ENCODE data around the gene TJP2. TPM values are rescaled to one million over a fixed set of nuclear protein-coding genes. Genes with fewer than 3 reads are reported as not detected.
"Not testable (repeated sequence)": the region's sequence is repeated elsewhere in the genome, so short reads cannot be mapped to it uniquely, and the experiment has no call there.

Gene TJP2
- total RNA-seq, 3 donors from 2014 or later: 81.1 to 172 (median 124) TPM

DNA sequence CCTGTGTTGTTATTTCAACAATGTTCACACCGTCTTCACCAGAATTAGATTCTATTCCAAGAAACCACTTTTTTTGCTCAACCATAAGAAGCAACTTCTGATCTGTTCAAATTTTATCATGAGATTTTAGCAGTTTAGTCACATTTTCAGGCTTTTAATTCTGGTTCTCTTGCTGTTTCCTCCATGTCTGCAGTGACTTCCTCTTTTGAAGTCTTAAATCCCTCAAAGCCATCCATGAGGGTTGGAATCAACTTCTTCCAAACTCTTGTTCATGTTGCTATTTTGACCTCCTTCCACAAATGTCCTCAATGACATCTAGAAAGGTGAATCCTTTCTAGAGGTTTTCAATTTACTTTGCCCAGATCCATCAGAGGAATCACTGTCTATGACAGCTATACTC, 125.2 kb downstream of the TJP2 start:
- Histone ChIP-seq H3K36me3 (ENCODE audit: low read depth) (no peaks in the 10 kb centered on the region), H3K4me1 (ENCODE audit: low read depth) (no peaks in the 10 kb centered on the region), H3K4me3 (no peak overlapping the region), H3K9me3 (no peaks in the 10 kb centered on the region)
- DNase-seq (no peak), ATAC-seq (no peak)
- TF ChIP-seq, protein P1, sequence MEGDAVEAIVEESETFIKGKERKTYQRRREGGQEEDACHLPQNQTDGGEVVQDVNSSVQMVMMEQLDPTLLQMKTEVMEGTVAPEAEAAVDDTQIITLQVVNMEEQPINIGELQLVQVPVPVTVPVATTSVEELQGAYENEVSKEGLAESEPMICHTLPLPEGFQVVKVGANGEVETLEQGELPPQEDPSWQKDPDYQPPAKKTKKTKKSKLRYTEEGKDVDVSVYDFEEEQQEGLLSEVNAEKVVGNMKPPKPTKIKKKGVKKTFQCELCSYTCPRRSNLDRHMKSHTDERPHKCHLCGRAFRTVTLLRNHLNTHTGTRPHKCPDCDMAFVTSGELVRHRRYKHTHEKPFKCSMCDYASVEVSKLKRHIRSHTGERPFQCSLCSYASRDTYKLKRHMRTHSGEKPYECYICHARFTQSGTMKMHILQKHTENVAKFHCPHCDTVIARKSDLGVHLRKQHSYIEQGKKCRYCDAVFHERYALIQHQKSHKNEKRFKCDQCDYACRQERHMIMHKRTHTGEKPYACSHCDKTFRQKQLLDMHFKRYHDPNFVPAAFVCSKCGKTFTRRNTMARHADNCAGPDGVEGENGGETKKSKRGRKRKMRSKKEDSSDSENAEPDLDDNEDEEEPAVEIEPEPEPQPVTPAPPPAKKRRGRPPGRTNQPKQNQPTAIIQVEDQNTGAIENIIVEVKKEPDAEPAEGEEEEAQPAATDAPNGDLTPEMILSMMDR (IDR thresholded peaks at IDR 0.05): no peak
- intact Hi-C loops (cut with DNase I, micrococcal nuclease): no loop called here

DNA sequence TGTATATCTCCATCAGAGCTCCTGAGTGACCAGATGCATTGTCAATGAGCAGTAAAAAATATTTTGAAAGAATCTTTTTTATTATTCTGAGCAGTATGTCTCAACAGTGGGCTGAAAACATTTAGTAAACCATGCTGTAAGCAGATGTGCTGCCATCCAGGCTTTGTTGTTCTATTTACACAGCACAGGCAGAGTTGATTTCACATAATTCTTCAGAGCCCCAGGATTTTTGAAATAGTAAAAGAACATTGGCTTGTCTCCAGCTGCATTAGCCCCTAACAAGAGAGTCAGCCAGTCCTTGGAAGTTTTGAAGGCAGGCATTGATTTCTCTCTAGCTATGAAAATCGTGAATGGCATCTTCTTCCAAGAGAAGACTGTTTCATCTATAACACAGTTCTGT, 125.7 kb downstream of the TJP2 start:
- DNase-seq: no peak
- H3K9me3 ChIP-seq: no peaks in the 10 kb centered on the region
- H3K4me1 ChIP-seq (ENCODE audit: low read depth): no peaks in the 10 kb centered on the region
- no peaks in the 10 kb centered on the region for H3K36me3 ChIP-seq (ENCODE audit: low read depth)
- H3K4me3 ChIP-seq: no peak overlapping the region
- ATAC-seq: no peak
- TF ChIP-seq, protein P1 (IDR thresholded peaks at IDR 0.05): no peak
- intact Hi-C loops (cut with DNase I, micrococcal nuclease): no loop called here

DNA sequence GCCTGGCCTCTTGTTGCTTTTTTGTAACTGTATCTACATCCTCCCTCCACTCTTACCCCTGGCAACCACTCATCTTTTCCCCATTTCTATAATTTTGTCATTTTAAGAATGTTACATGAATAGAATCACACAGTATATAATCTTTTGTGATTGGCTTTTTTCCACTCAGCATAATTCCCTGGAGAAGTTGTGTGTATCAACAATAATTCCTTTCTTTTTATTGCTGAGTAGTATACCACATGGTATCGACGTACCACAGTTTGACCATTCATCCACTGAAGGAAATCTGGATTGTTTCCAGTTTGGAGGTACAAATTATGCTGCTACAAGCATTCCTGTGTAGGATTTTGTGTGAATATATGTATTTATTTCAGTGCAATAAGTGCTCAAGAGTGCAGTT, 129.3 kb downstream of the TJP2 start:
- no peak overlapping the region for H3K4me3 ChIP-seq
- no peaks in the 10 kb centered on the region for H3K36me3 ChIP-seq (ENCODE audit: low read depth)
- no peaks in the 10 kb centered on the region for H3K4me1 ChIP-seq (ENCODE audit: low read depth)
- ATAC-seq: no peak
- TF ChIP-seq, protein P1 (IDR thresholded peaks at IDR 0.05): no peak
- intact Hi-C loops (cut with DNase I, micrococcal nuclease): no loop called here
- H3K9me3 ChIP-seq: no peaks in the 10 kb centered on the region
- no peak for DNase-seq

DNA sequence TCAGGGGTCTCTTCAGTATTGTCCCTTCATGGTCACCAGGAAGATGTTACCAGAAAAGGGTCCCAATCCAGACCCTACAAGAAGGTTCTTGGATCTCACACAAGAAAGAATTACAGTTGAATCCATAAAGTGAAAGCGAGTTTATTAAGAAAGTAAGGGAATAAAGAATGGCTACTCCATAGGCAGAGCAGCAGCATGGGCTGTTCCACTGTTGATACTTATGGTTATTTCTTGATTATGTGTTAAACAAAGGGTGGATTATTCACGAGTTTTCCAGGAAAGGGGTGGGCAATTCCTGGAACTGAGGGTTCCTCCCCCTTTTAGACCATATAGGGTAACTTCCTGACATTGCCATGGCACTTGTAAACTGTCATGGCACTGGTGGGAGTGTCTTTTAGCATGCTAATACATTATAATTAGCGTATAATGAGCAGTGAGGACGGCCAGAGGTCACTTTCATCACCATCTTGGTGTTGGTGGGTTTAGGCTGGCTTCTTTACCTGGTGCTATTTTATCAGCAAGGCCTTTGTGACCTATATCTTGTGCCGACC, 132.9 kb downstream of the TJP2 start:
- H3K4me1 ChIP-seq (ENCODE audit: low read depth); H3K36me3 ChIP-seq (ENCODE audit: low read depth); DNase-seq; ATAC-seq; intact Hi-C loops (cut with DNase I, micrococcal nuclease); H3K9me3 ChIP-seq; H3K4me3 ChIP-seq: not testable (repeated sequence)

DNA sequence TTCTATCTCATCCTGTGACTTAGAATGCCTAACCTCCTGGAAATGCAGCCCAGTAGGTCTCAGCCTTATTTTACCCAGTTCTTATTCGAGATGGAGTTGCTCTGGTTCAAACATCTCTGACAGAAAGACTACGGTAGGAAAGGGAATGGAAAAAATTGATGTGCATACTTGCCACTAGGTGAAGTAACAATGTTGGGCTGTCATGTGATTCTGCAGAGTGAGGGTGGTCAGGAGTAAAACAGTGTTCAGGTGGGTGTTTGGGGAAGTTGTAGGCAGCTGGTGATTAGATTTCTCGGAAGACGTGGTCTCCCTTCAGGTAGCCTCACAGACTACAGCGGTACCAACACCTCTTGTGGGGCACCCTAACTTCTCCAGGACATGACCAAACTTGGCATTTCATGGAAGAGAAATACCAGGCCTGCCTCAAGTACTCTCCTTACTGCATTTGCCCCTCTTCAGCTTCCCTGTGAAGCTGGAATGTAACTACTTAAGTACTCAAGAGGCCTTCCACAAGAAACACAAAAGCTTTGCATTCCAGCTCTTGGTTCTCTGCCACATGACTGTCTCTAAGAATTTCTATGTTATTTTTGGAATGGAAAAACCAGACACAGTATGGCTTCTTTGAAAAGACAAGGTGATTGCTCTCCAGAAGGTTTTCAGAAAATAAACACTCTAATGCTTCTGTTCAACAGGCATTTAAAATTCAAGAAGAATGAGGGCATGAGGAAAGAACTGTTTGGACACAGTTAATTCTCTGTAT, 133.5 kb downstream of the TJP2 start:
- H3K36me3 ChIP-seq (ENCODE audit: low read depth): no peaks in the 10 kb centered on the region
- ATAC-seq (no peak), DNase-seq (no peak)
- intact Hi-C loops (cut with DNase I, micrococcal nuclease): no loop called here
- H3K4me1 ChIP-seq (ENCODE audit: low read depth): no peaks in the 10 kb centered on the region
- H3K4me3 ChIP-seq: no peak overlapping the region
- TF ChIP-seq, protein P1 (IDR thresholded peaks at IDR 0.05): no peak
- H3K9me3 ChIP-seq: peaks cover 3% of the 10 kb centered on the region

DNA sequence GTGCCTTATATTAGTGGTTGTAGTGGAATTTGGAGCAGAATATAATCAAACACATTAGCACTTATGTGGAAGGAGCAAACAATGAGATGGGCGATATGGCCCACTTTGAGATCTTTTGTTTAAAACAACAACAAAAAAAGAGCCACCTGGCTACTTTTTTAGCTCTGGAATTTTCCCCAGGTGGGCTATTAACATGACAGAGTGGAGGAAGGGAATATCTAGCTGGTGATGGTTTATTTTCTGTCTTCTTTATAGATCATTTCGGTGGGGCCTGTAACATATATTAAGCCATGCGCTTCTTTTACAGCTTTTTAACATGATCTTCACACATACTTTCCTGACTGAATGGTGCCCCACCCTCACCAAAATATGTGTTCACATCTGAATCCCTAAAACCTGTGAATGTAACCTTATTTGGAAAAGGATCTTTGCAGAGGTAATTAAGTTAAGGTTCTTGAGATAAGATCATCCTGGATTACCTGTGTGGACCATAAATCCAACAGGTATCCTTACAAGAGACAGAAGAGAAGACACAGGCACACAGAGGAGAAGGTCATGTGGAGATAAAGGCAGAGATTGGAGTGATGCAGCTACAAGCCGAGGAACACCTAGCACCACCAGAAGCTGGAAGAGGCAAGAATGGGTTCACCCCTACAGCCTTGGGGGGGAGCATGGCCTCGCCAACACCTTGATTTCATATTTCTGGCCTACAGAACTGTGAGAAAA, 134.3 kb downstream of the TJP2 start:
- DNase-seq (no peak), ATAC-seq (no peak)
- no peaks in the 10 kb centered on the region for H3K36me3 ChIP-seq (ENCODE audit: low read depth)
- H3K4me3 ChIP-seq: no peak overlapping the region
- no peaks in the 10 kb centered on the region for H3K4me1 ChIP-seq (ENCODE audit: low read depth)
- peaks cover 10% of the 10 kb centered on the region for H3K9me3 ChIP-seq
- TF ChIP-seq, protein P1 (IDR thresholded peaks at IDR 0.05): no peak
- intact Hi-C loops (cut with DNase I, micrococcal nuclease): no loop called here
